ENCODE results near the gene SLC45A2.
"Not testable (repeated sequence)": the region's sequence is repeated elsewhere in the genome, so short reads cannot be mapped to it uniquely, and the experiment has no call there.

Gene SLC45A2

DNA sequence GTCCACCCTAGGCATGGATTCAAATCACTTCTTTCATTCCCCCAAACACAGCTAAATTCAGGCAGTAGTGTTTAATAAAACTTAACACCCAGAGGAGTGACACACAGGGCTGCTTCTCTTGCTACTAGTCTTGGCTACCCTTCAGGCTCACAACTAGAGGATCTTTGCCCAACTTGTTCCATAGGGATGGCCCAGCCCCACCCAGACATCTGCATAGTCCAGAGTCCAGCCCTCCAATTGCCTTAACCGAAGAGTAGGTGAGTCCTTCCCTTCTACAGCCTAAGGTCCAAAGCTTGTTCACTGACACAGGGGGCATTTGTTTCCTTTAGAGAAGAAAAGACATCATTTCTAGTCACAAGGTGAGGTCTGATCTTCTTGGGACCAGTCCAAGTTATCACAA is 63.5 kb downstream of the SLC45A2 start:
- ATAC-seq (no peak), DNase-seq (no peak)

DNA sequence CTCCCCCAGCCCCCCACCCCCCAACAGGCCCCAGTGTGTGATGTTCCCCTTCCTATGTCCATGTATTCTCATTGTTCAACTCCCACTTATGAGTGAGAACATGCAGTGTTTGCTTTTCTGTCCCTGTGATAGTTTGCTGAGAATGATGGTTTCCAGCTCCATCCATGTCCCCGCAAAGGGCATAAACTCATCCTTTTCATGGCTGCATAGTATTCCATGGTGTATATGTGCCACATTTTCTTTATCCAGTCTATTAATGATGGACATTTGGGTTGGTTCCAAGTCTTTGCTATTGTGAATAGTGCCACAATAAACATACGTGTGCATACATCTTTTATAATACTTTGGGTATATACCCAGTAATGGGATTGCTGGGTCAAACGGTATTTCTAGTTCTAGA is 69.6 kb downstream of the SLC45A2 start:
- DNase-seq, ATAC-seq: not testable (repeated sequence)

GRCh38 chr5:33906248-33906647 is 78.2 kb downstream of the SLC45A2 start:
- DNase-seq, ATAC-seq: not testable (repeated sequence)

GRCh38 chr5:33905381-33905780 is 79.1 kb downstream of the SLC45A2 start:
- no peak for DNase-seq
- ATAC-seq: no peak

- ATAC-seq (no peak), DNase-seq (no peak)
These were observed 81.4 kb downstream of the SLC45A2 start for GRCh38 chr5:33903118-33903517.

- ATAC-seq: no peak
- no peak for DNase-seq
These were observed 83.3 kb downstream of the SLC45A2 start for GRCh38 chr5:33901156-33901555.

Data from stimulated activated naive CD8-positive, alpha-beta T cell treated with anti-CD3 and anti-CD28 coated beads, Interleukin-15, Interleukin-2, amounts not matched to agents 100 U/mL and 50 U/mL, for 24 hours (primary cell).